Liver (tissue), 2 donors: Measurements from ENCODE around the gene CAMK2B.

Experiments
- YY1 ChIP-seq: IDR thresholded peaks from 2 replicates; pipeline ENCODE4 v1.6.1; 2016; ENCODE audit warnings: antibody characterized with exemption, mild to moderate bottlenecking
- TF ChIP-seq, protein P1 (sequence below): fragments of 150-350 bp; IDR thresholded peaks from 2 replicates; pipeline ENCODE4 v1.5.1; 2017; ENCODE audit warnings: improper control_type of control experiment, low read depth, low read length; ENCODE audit not compliant: missing input control
- TF ChIP-seq, protein P2 (sequence below): IDR thresholded peaks from 2 replicates; pipeline ENCODE4 v1.6.1; 2016; ENCODE audit warnings: antibody characterized with exemption
- donor health status: healthy.

DNA sequence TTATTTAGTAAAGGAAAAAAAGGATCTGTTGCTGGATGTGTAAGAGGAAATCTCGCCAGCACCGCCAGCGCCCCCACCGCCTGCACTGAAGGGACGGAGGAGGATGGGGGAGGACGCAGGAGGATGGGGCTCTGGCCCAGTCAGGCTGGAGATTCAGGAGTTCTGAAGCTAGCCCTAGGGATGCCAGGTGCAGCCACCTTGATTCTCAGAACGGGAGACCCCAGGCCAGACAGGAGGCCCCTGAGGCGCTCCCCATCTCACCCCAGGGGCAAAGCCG, 1.3 kb downstream of the CAMK2B start:
- TF ChIP-seq, protein P1, sequence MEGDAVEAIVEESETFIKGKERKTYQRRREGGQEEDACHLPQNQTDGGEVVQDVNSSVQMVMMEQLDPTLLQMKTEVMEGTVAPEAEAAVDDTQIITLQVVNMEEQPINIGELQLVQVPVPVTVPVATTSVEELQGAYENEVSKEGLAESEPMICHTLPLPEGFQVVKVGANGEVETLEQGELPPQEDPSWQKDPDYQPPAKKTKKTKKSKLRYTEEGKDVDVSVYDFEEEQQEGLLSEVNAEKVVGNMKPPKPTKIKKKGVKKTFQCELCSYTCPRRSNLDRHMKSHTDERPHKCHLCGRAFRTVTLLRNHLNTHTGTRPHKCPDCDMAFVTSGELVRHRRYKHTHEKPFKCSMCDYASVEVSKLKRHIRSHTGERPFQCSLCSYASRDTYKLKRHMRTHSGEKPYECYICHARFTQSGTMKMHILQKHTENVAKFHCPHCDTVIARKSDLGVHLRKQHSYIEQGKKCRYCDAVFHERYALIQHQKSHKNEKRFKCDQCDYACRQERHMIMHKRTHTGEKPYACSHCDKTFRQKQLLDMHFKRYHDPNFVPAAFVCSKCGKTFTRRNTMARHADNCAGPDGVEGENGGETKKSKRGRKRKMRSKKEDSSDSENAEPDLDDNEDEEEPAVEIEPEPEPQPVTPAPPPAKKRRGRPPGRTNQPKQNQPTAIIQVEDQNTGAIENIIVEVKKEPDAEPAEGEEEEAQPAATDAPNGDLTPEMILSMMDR: no peak
- no peak for TF ChIP-seq YY1
- TF ChIP-seq, protein P2, sequence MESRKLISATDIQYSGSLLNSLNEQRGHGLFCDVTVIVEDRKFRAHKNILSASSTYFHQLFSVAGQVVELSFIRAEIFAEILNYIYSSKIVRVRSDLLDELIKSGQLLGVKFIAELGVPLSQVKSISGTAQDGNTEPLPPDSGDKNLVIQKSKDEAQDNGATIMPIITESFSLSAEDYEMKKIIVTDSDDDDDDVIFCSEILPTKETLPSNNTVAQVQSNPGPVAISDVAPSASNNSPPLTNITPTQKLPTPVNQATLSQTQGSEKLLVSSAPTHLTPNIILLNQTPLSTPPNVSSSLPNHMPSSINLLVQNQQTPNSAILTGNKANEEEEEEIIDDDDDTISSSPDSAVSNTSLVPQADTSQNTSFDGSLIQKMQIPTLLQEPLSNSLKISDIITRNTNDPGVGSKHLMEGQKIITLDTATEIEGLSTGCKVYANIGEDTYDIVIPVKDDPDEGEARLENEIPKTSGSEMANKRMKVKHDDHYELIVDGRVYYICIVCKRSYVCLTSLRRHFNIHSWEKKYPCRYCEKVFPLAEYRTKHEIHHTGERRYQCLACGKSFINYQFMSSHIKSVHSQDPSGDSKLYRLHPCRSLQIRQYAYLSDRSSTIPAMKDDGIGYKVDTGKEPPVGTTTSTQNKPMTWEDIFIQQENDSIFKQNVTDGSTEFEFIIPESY: no peak
